WERI-Rb-1 (cell line): Measurements from ENCODE around the gene BCAS3.

Experiments
- DNase-seq: peaks from one replicate; pipeline ENCODE4 v3.0.0-alpha.2; 2020
- H3K27ac ChIP-seq: fragments of 250-450 bp; sonication (Bioruptor Pico); 2 replicates; pipeline ENCODE4 v1.5.1; 2020; ENCODE audit warnings: mild to moderate bottlenecking, moderate library complexity
- H3K27me3 ChIP-seq: fragments of 250-450 bp; sonication (Bioruptor Pico); 2 replicates; pipeline ENCODE4 v1.5.1; 2021; ENCODE audit warnings: mild to moderate bottlenecking, low read depth, moderate library complexity; ENCODE audit not compliant: insufficient read depth, severe bottlenecking
- H3K36me3 ChIP-seq: fragments of 250-450 bp; sonication (Bioruptor Pico); 2 replicates; pipeline ENCODE4 v1.5.1; 2020; ENCODE audit warnings: mild to moderate bottlenecking, moderate library complexity
- H3K4me3 ChIP-seq: 2 replicates; pipeline ENCODE4 v1.5.1; 2011; ENCODE audit warnings: low read depth, mild to moderate bottlenecking, control low read depth, low read length
- H3K9me3 ChIP-seq: fragments of 250-450 bp; sonication (Bioruptor Pico); 2 replicates; pipeline ENCODE4 v1.5.1; 2021; ENCODE audit warnings: mild to moderate bottlenecking, moderate library complexity; ENCODE audit not compliant: severe bottlenecking
- TF ChIP-seq, protein P1 (sequence below): IDR thresholded peaks from 2 replicates; pipeline ENCODE4 v1.5.1; 2011; ENCODE audit warnings: low read depth, mild to moderate bottlenecking, control low read depth, inconsistent platforms, low read length

BCAS3 gene

DNA sequence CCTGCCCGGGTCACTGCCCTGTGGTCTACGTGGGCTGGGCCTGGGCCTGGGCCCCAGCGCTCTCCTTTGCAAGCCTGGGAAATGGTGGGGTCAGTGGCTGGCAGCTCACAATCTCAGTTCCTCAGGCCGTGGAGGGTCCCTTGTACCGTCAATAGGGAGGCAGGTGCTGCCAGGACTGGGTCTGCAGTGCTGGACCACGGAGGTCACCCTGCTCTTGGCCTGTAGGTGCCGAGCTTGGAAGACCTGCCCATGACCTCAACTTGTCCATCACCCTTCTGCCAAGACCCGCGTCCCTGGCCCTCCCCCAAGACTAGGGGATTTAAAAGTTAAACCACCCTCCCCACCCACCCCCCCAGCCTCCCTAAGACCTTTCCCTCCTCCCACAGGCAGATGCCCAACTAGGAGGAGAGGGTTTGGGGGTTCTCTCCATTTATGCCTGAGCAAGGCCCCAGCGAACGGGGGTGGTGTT, 724.5 kb downstream of the BCAS3 start:
- no peaks in the 10 kb centered on the region for H3K9me3 ChIP-seq
- no peak overlapping the region for H3K27ac ChIP-seq
- TF ChIP-seq, protein P1, sequence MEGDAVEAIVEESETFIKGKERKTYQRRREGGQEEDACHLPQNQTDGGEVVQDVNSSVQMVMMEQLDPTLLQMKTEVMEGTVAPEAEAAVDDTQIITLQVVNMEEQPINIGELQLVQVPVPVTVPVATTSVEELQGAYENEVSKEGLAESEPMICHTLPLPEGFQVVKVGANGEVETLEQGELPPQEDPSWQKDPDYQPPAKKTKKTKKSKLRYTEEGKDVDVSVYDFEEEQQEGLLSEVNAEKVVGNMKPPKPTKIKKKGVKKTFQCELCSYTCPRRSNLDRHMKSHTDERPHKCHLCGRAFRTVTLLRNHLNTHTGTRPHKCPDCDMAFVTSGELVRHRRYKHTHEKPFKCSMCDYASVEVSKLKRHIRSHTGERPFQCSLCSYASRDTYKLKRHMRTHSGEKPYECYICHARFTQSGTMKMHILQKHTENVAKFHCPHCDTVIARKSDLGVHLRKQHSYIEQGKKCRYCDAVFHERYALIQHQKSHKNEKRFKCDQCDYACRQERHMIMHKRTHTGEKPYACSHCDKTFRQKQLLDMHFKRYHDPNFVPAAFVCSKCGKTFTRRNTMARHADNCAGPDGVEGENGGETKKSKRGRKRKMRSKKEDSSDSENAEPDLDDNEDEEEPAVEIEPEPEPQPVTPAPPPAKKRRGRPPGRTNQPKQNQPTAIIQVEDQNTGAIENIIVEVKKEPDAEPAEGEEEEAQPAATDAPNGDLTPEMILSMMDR: no peak
- H3K36me3 ChIP-seq: peaks cover 6% of the 10 kb centered on the region
- no peak overlapping the region for H3K4me3 ChIP-seq
- H3K27me3 ChIP-seq: peaks cover 23% of the 10 kb centered on the region
- no peak for DNase-seq

DNA sequence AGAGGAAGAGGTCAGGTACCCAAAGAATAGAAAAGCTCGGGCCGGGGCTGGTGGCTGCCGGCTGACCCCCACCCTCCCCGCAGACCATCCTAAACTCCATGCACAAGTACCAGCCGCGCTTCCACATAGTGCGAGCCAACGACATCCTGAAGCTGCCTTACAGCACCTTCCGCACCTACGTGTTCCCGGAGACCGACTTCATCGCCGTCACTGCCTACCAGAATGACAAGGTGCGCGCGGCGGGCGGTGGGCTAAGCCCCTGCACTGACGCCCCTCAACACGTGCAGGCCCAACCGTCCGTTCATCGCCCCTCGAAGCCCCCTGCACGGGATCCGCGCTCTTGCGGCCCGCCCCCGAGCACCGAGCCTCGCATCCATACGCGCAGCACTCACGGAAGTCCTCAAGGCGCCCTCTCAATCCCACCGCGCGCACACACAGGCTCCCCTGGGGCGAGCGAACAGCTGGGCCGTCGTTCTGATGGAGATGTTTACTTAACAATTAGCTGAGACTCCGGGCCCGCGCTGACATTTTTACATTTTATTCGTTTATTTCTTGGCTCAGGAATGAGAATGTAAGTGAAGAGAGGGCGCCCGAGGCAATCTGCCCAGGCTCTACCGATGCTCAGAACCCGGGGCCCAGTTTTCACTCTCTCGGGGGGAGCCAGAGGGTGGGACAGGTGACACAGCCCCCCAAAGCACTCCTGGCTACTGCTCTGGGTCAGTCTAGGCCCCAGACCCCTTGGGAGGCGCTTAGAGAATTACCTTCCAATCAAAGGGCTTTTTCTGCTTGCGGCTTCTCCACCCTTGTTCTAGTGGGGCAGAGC, 725.5 kb downstream of the BCAS3 start:
- Histone ChIP-seq H3K27ac (no peak overlapping the region), H3K4me3 (no peak overlapping the region), H3K27me3 (peaks cover 20% of the 10 kb centered on the region), H3K36me3 (peaks cover 6% of the 10 kb centered on the region), H3K9me3 (no peaks in the 10 kb centered on the region)
- no peak for DNase-seq
- TF ChIP-seq, protein P1: no peak

DNA sequence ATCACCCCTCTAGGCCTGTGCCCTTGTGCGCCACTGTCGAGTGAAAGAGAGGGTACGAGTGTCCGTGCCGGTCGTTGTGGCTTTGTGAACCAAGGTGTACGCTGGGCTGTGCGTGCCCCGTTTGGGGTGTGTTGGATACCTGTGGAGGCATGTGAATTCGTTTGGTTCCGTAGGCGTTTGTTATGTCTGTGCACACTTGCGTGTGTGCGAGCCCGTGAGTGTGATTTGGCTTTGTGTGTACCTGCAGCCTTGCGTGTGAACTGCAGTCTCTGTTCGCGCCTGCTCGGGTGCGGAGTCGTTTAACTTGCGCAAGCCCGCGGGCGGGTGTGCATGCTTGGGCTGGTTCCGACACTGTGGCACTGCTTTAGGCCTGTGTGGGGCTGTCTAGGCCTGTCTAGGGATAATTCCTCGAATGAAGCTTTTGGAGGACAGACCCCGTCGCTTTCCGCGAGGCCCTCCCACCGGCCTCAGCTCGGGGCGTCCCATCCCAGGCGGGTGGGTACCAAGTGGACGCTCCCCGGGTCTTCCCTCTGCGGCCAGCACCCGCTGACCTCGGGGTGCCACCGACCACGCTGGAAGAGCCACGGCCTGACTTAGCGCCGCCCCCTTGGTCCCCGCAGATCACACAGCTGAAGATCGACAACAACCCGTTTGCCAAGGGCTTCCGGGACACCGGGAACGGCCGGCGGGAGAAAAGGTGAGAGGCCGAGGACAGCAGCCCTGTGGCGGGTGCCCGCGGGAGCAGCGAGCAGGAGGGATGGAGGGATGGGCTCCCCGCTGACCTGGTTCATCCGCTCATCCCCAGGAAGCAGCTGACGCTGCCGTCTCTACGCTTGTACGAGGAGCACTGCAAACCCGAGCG, 726.4 kb downstream of the BCAS3 start:
- Histone ChIP-seq H3K27me3 (peaks cover 12% of the 10 kb centered on the region), H3K9me3 (no peaks in the 10 kb centered on the region), H3K36me3 (peaks cover 3% of the 10 kb centered on the region), H3K4me3 (no peak overlapping the region), H3K27ac (no peak overlapping the region)
- no peak for DNase-seq
- TF ChIP-seq, protein P1: no peak

DNA sequence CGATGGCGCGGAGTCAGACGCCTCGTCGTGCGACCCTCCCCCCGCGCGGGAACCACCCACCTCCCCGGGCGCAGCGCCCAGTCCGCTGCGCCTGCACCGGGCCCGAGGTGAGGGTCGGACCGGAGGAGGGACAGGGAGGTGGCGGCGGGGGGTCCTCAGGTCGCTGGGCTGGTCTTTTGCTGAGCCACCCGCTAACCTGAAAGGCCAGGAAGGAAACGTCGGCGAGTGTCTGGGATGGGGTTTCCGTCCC, 726.9 kb downstream of the BCAS3 start:
- no peaks in the 10 kb centered on the region; the same call in 1 of the 2 replicates for H3K36me3 ChIP-seq
- TF ChIP-seq, protein P1: no peak
- no peak for DNase-seq
- no peaks in the 10 kb centered on the region for H3K9me3 ChIP-seq
- no peak overlapping the region for H3K27ac ChIP-seq
- H3K4me3 ChIP-seq: no peak overlapping the region
- H3K27me3 ChIP-seq: peaks cover 8% of the 10 kb centered on the region

DNA sequence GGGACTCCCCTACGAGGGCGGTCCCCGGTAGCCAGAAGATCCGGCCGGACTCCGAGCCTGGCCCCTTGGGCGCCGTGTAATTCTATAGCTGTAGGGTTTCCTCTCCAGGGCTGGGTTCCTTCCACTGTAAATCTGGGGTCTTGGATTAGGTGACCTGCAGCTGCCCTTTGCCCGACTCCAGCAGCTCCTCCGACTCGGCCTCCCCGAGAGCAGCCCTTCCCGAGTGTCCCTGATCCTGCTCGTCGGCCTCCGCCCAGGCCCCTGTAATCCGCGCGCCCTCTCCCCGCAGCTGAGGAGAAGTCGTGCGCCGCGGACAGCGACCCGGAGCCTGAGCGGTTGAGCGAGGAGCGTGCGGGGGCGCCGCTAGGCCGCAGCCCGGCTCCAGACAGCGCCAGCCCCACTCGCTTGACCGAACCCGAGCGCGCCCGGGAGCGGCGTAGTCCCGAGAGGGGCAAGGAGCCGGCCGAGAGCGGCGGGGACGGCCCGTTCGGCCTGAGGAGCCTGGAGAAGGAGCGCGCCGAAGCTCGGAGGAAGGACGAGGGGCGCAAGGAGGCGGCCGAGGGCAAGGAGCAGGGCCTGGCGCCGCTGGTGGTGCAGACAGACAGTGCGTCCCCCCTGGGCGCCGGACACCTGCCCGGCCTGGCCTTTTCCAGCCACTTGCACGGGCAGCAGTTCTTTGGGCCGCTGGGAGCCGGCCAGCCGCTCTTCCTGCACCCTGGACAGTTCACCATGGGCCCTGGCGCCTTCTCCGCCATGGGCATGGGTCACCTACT, 727.4 kb downstream of the BCAS3 start:
- no peak overlapping the region for H3K4me3 ChIP-seq
- no peak overlapping the region for H3K27ac ChIP-seq
- no peaks in the 10 kb centered on the region for H3K9me3 ChIP-seq
- no peaks in the 10 kb centered on the region; the same call in 1 of the 2 replicates for H3K36me3 ChIP-seq
- DNase-seq: no peak
- TF ChIP-seq, protein P1: no peak
- peaks cover 14% of the 10 kb centered on the region for H3K27me3 ChIP-seq
